Liver (tissue), 9 donors: Measurements from ENCODE around the gene DOCK8. TPM values are rescaled to one million over a fixed set of nuclear protein-coding genes. Genes with fewer than 3 reads are reported as not detected.

Experiments
- DNase-seq: peaks from one replicate; pipeline ENCODE4 v3.0.0-alpha.2; 2017; ENCODE audit warnings: low spot score
- H3K27ac ChIP-seq, 2 donors: one replicate each; pipeline ENCODE4 v1.7.0; 2013; ENCODE audit warnings: inconsistent platforms in 2 of 2, low read length in 2 of 2, control low read depth in 1 of 2, low read depth in 1 of 2, mild to moderate bottlenecking in 1 of 2
- H3K27me3 ChIP-seq, 4 donors: one replicate each; pipeline versions ENCODE4 v1.6.1 to v1.7.0; 2013; ENCODE audit warnings: low read length in 3 of 4, inconsistent platforms in 1 of 4, mild to moderate bottlenecking in 1 of 4, moderate library complexity in 1 of 4; ENCODE audit not compliant: control insufficient read depth in 4 of 4, insufficient read depth in 4 of 4
- H3K36me3 ChIP-seq, 4 donors: one replicate each; pipeline versions ENCODE4 v1.6.1 to v1.7.0; 2013; ENCODE audit warnings: low read length in 3 of 4, mild to moderate bottlenecking in 3 of 4, low read depth in 1 of 4, moderate library complexity in 1 of 4; ENCODE audit not compliant: control insufficient read depth in 4 of 4, insufficient read depth in 3 of 4
- H3K4me1 ChIP-seq, 4 donors: one replicate each; pipeline versions ENCODE4 v1.6.1 to v1.7.0; 2013; ENCODE audit warnings: low read length in 3 of 4, mild to moderate bottlenecking in 3 of 4, moderate library complexity in 1 of 4; ENCODE audit not compliant: control insufficient read depth in 4 of 4, insufficient read depth in 4 of 4
- H3K4me3 ChIP-seq, 3 donors: one replicate each; pipeline versions ENCODE4 v1.6.1 to v1.7.0; 2013; ENCODE audit warnings: low read length in 3 of 3, control low read depth in 1 of 3, low read depth in 1 of 3, mild to moderate bottlenecking in 1 of 3
- H3K9ac ChIP-seq, 2 donors: one replicate each; pipeline ENCODE4 v1.7.0; 2013; ENCODE audit warnings: low read length in 2 of 2, mild to moderate bottlenecking in 2 of 2, moderate library complexity in 2 of 2, control low read depth in 1 of 2, low read depth in 1 of 2
- H3K9me3 ChIP-seq, 4 donors: one replicate each; pipeline versions ENCODE4 v1.6.1 to v1.7.0; 2013; ENCODE audit warnings: low read length in 3 of 4; ENCODE audit not compliant: control insufficient read depth in 4 of 4
- EGR1 ChIP-seq, 2 donors: IDR thresholded peaks; 2 replicates each; pipeline ENCODE4 v1.6.1; 2016 to 2018; ENCODE audit warnings: antibody characterized with exemption in 2 of 2, low read depth in 2 of 2
- FOXA1 ChIP-seq: IDR thresholded peaks from 2 replicates; pipeline ENCODE4 v1.6.1; 2016; ENCODE audit warnings: antibody characterized with exemption
- FOXA2 ChIP-seq: IDR thresholded peaks from 2 replicates; pipeline ENCODE4 v1.6.1; 2016; ENCODE audit warnings: antibody characterized with exemption
- GABPA ChIP-seq, 2 donors: IDR thresholded peaks in 1 of 2; conservative IDR thresholded peaks in 1 of 2; 2 replicates each; pipeline ENCODE4 v1.6.1; 2016; ENCODE audit warnings: antibody characterized with exemption in 2 of 2, mild to moderate bottlenecking in 1 of 2, moderate library complexity in 1 of 2
- HNF4A ChIP-seq, 2 donors: conservative IDR thresholded peaks; 2 replicates each; pipeline ENCODE4 v1.6.1; 2016; ENCODE audit warnings: antibody characterized with exemption in 2 of 2, mild to moderate bottlenecking in 2 of 2
- JUND ChIP-seq, 2 donors: IDR thresholded peaks; 2 replicates each; pipeline ENCODE4 v1.6.1; 2016; ENCODE audit warnings: antibody characterized with exemption in 2 of 2
- RAD21 ChIP-seq, 2 donors: IDR thresholded peaks; 2 replicates each; pipeline ENCODE4 v1.6.1; 2016; ENCODE audit warnings: antibody characterized with exemption in 2 of 2, mild to moderate bottlenecking in 2 of 2
- RXRA ChIP-seq, 2 donors: IDR thresholded peaks; 2 replicates each; pipeline ENCODE4 v1.6.1; 2017 to 2018; ENCODE audit warnings: antibody characterized with exemption in 2 of 2, mild to moderate bottlenecking in 1 of 2
- SP1 ChIP-seq: IDR thresholded peaks from 2 replicates; pipeline ENCODE4 v1.6.1; 2018; ENCODE audit warnings: antibody characterized with exemption, mild to moderate bottlenecking
- TAF1 ChIP-seq: conservative IDR thresholded peaks from 2 replicates; pipeline ENCODE4 v1.6.1; 2016; ENCODE audit warnings: antibody characterized with exemption, mild to moderate bottlenecking
- YY1 ChIP-seq: IDR thresholded peaks from 2 replicates; pipeline ENCODE4 v1.6.1; 2016; ENCODE audit warnings: antibody characterized with exemption, mild to moderate bottlenecking
- WGBS: extraction: QIAGEN DNeasy Blood & Tissue Kit; methylation state at CpG from one replicate; pipeline ENCODE4 v1.1.7; 2013; 5-methylcytosine and 5-hydroxymethylcytosine counted together
- polyA plus RNA-seq, 2 donors: library from polyadenylated mRNA; stranded (reverse) in 1 of 2; unstranded in 1 of 2; fragments of 200-250 nt in 1 of 2; fragments of >200 nt in 1 of 2; fragmentation: Nextera tagmentation in 1 of 2; extraction: Ambion mirVana in 1 of 2; gene quantifications; one replicate each; pipeline versions ENCODE4 v1.2.1 to v1.2.3, GENCODE V29; 2013 to 2015
- total RNA-seq, 2 donors: library from RNA; depleted of rRNA; stranded (reverse); fragments of >200 nt; gene quantifications; one replicate each; pipeline ENCODE4 v1.2.3, GENCODE V29; 2014
- TF ChIP-seq, protein P1 (sequence below): IDR thresholded peaks from 2 replicates; pipeline ENCODE4 v1.6.1; 2016; ENCODE audit warnings: antibody characterized with exemption, mild to moderate bottlenecking
- TF ChIP-seq, protein P2 (sequence below): IDR thresholded peaks from 2 replicates; pipeline ENCODE4 v1.6.1; 2016; ENCODE audit warnings: antibody characterized with exemption
- TF ChIP-seq, protein P3 (sequence below): fragments of 150-350 bp; IDR thresholded peaks from 2 replicates; pipeline ENCODE4 v1.5.1; 2017; ENCODE audit warnings: improper control_type of control experiment, low read depth, low read length; ENCODE audit not compliant: missing input control
- TF ChIP-seq, protein P4 (sequence below): IDR thresholded peaks from 2 replicates; pipeline ENCODE4 v1.6.1; 2016; ENCODE audit warnings: antibody characterized with exemption
- donor health status: healthy.
- donor health status: healthy.
- donor health status: healthy.
- donor health status: healthy.
- donor health status: healthy.

DOCK8 gene
- total and polyA plus RNA-seq, 4 donors: 3.8 to 22.6 (median 7.4) TPM

DNA sequence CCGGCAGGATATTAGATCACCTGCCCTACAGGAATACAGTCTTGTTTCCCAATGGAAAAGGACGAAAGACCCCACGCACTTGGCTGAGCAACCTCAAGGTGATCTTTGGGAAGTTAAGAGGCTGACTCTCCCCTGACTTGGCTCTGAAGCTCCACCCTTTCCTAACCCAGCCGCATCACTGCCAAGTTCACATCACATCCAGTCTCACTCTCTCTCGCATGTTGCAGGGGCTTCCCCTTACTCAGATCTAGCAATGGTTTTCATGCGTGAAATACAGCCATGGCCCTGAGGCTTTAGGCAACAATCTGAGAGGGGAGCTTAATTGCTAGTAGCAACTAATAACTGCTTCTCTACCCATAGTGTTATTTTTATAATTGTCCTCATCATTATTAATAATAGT lies 211.6 kb downstream of the DOCK8 start:
- 95% methylated on average over 6 of the region's 6 CpGs for WGBS
- H3K4me3 ChIP-seq: no peak overlapping the region
- no peaks in the 10 kb centered on the region for H3K4me1 ChIP-seq
- no peak overlapping the region for H3K9ac ChIP-seq
- peaks cover 0 to 11% (median 2%) of the 10 kb centered on the region in 4 donors for H3K36me3 ChIP-seq
- no peak overlapping the region for H3K27ac ChIP-seq
- TF ChIP-seq EGR1 (IDR thresholded peaks at IDR 0.05; ENCODE audit: low read depth in 2 of 2) (no peak), JUND (IDR thresholded peaks at IDR 0.05) (no peak), RXRA (IDR thresholded peaks at IDR 0.05) (no peak), GABPA (IDR thresholded peaks at IDR 0.05 in 1 of 2, conservative IDR thresholded peaks at IDR 0.05 in 1 of 2) (no peak), FOXA1 (no peak), YY1 (no peak)
- TF ChIP-seq, protein P1, sequence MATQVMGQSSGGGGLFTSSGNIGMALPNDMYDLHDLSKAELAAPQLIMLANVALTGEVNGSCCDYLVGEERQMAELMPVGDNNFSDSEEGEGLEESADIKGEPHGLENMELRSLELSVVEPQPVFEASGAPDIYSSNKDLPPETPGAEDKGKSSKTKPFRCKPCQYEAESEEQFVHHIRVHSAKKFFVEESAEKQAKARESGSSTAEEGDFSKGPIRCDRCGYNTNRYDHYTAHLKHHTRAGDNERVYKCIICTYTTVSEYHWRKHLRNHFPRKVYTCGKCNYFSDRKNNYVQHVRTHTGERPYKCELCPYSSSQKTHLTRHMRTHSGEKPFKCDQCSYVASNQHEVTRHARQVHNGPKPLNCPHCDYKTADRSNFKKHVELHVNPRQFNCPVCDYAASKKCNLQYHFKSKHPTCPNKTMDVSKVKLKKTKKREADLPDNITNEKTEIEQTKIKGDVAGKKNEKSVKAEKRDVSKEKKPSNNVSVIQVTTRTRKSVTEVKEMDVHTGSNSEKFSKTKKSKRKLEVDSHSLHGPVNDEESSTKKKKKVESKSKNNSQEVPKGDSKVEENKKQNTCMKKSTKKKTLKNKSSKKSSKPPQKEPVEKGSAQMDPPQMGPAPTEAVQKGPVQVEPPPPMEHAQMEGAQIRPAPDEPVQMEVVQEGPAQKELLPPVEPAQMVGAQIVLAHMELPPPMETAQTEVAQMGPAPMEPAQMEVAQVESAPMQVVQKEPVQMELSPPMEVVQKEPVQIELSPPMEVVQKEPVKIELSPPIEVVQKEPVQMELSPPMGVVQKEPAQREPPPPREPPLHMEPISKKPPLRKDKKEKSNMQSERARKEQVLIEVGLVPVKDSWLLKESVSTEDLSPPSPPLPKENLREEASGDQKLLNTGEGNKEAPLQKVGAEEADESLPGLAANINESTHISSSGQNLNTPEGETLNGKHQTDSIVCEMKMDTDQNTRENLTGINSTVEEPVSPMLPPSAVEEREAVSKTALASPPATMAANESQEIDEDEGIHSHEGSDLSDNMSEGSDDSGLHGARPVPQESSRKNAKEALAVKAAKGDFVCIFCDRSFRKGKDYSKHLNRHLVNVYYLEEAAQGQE: no peak
- DNase-seq: no peak
- H3K9me3 ChIP-seq: no peaks in the 10 kb centered on the region
- H3K27me3 ChIP-seq: peaks cover 0 to 2% (median 0%) of the 10 kb centered on the region in 4 donors

DNA sequence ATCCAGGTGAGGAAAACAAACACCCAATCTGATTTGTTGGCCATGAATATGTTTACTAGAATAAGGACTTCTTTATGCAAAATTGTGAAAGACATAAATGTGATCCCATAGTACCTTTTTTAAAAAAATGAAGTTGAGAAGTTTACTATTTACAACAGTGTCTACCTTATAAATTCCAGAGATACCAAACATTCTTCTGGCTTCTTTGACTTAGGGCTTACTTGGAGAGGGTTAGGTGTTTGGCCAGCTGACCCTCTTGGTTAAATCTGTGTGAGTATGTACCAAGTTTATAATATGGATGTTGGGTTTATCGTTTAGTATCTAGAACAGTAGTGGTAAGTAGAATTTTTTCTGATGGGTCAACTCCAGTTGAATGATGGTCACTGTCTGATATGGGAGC lies 212.3 kb downstream of the DOCK8 start:
- 91% methylated on average over 1 of the region's 1 CpG for WGBS
- DNase-seq: no peak
- Histone ChIP-seq H3K27me3 (peaks cover 0 to 2% (median 0%) of the 10 kb centered on the region in 4 donors), H3K4me1 (no peaks in the 10 kb centered on the region), H3K4me3 (no peak overlapping the region), H3K9ac (no peak overlapping the region), H3K9me3 (no peaks in the 10 kb centered on the region), H3K27ac (no peak overlapping the region), H3K36me3 (peaks cover 0 to 12% (median 2%) of the 10 kb centered on the region in 4 donors)
- TF ChIP-seq, protein P2, sequence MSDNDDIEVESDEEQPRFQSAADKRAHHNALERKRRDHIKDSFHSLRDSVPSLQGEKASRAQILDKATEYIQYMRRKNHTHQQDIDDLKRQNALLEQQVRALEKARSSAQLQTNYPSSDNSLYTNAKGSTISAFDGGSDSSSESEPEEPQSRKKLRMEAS: no peak
- TF ChIP-seq RAD21 (IDR thresholded peaks at IDR 0.05) (no peak), GABPA (IDR thresholded peaks at IDR 0.05 in 1 of 2, conservative IDR thresholded peaks at IDR 0.05 in 1 of 2) (no peak), RXRA (IDR thresholded peaks at IDR 0.05) (no peak), HNF4A (conservative IDR thresholded peaks at IDR 0.05) (no peak), SP1 (no peak), TAF1 (no peak), FOXA2 (no peak), FOXA1 (no peak)
- TF ChIP-seq, protein P1: no peak
- TF ChIP-seq, protein P3, sequence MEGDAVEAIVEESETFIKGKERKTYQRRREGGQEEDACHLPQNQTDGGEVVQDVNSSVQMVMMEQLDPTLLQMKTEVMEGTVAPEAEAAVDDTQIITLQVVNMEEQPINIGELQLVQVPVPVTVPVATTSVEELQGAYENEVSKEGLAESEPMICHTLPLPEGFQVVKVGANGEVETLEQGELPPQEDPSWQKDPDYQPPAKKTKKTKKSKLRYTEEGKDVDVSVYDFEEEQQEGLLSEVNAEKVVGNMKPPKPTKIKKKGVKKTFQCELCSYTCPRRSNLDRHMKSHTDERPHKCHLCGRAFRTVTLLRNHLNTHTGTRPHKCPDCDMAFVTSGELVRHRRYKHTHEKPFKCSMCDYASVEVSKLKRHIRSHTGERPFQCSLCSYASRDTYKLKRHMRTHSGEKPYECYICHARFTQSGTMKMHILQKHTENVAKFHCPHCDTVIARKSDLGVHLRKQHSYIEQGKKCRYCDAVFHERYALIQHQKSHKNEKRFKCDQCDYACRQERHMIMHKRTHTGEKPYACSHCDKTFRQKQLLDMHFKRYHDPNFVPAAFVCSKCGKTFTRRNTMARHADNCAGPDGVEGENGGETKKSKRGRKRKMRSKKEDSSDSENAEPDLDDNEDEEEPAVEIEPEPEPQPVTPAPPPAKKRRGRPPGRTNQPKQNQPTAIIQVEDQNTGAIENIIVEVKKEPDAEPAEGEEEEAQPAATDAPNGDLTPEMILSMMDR: no peak
- TF ChIP-seq, protein P4, sequence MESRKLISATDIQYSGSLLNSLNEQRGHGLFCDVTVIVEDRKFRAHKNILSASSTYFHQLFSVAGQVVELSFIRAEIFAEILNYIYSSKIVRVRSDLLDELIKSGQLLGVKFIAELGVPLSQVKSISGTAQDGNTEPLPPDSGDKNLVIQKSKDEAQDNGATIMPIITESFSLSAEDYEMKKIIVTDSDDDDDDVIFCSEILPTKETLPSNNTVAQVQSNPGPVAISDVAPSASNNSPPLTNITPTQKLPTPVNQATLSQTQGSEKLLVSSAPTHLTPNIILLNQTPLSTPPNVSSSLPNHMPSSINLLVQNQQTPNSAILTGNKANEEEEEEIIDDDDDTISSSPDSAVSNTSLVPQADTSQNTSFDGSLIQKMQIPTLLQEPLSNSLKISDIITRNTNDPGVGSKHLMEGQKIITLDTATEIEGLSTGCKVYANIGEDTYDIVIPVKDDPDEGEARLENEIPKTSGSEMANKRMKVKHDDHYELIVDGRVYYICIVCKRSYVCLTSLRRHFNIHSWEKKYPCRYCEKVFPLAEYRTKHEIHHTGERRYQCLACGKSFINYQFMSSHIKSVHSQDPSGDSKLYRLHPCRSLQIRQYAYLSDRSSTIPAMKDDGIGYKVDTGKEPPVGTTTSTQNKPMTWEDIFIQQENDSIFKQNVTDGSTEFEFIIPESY: no peak
